GM18505 (cell line): ENCODE measurements around the gene TIMM10.

Experiments
- ATAC-seq: cut with Tn5 transposase; IDR thresholded peaks from one replicate; pipeline ENCODE4 v1.9.1; 2021; ENCODE audit not compliant: unreplicated experiment
- POLR2A ChIP-seq: IDR thresholded peaks from 4 replicates; pipeline ENCODE4 v1.6.1; 2011; ENCODE audit warnings: borderline replicate concordance; ENCODE audit not compliant: insufficient read depth, insufficient read length; ENCODE audit errors: extremely low read depth

Gene TIMM10

DNA sequence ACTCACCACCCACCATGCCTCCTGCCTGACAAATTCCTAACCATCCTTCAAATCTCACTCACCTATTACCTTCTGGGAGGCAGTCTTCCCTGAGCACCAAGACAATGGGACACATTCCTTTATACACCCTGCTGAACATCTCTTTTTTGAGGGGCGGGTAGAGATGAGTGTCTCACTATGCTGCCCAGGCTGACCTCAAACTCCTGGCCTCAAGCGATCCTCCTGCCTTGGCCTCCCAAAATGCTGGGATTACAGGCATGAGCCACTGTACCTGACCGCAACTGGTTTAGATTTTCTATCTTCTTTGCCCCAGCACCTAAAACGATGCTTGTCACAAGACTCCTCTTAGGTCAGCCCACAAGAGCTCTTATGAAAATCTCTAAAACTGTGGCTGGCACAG is 7.1 kb downstream of the TIMM10 start:
- ATAC-seq, result no peak

DNA sequence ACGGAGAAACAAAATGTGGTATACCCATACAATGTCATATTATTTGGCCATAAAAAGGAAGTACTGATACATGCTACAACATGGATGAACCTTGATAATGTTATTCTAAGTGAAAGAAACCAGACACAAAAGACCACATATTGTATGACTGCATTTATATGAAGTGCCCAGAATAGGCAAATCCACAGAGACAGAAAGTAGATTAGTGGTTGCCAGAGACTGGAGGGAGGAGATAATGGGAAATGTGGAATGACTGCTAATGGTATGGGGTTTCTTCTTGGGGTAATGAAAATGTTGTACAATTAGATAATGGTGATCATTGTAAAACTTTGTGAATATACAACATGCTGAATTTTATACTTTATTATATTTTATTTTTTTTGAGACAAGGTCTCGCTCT is 9.4 kb downstream of the TIMM10 start:
- no peak for TF ChIP-seq POLR2A

More for the DNA sequence above, 7.1 kb downstream of the TIMM10 start:
- TF ChIP-seq POLR2A, result no peak

DNA sequence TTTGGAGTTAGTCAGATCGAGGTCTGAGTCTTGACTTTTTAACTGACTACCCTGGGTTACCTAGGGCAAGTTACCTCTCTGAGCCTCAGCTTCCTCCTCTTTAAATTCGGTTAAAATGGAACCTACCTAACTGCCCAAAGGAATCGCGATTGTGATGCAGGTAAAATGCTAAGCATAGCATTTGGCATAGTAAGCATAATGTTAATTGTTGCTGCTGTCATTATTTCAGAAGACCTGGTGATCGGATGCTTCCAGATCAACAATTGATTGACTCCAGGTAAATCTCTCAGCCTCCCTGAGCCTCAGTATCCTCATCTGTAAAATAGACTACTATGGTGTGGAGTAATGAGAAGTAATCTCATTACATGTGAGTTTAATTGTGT is 14.5 kb downstream of the TIMM10 start:
- ATAC-seq, result no peak
- no peak for TF ChIP-seq POLR2A

More for the DNA sequence above, 9.4 kb downstream of the TIMM10 start:
- ATAC-seq, result no peak

DNA sequence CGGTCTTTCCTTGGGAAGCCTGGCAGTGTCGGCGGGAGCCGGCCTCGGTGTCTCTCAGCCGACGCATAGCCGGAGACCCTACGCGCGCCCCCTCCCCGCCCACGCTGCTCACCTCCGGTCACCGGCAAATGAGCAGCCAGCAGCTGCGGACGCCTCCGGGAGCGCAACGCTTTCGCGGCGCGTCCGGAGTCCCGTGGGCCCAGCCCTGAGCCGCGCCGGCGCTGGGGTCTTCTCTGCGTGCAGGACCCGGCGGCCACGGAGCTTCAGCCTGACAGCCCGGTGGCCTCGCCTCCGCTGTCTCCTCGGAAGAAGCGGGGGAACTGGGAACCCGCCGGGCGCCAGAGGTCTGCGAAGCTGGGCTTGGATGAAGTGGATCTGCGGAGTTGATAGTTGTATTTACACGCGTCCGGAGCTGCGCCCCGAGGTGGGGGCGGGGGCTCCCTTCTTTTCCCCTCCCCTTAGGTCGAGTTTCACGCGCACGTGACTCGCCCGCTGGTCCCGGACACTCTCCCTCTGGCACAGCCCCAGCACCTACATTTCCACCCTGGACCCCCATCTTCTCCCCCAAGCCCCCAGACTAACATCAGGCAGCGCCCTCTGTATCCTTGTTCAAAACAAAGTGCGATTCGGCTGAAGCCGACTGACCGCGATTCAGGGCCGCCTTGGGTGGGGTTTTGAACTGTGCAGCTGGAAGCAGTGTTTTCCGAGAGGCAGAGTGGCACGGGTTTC is 15.1 kb downstream of the TIMM10 start, which contains the start of gene SLC43A1:
Gene SLC43A1, minus strand, starts transcription at position 371 of the 729 bp plus-strand sequence. CDS start 1,591 bp downstream, outside the sequence.
- TF ChIP-seq POLR2A, result peak; percentile 45
- ATAC-seq, result peak; percentile 32

DNA sequence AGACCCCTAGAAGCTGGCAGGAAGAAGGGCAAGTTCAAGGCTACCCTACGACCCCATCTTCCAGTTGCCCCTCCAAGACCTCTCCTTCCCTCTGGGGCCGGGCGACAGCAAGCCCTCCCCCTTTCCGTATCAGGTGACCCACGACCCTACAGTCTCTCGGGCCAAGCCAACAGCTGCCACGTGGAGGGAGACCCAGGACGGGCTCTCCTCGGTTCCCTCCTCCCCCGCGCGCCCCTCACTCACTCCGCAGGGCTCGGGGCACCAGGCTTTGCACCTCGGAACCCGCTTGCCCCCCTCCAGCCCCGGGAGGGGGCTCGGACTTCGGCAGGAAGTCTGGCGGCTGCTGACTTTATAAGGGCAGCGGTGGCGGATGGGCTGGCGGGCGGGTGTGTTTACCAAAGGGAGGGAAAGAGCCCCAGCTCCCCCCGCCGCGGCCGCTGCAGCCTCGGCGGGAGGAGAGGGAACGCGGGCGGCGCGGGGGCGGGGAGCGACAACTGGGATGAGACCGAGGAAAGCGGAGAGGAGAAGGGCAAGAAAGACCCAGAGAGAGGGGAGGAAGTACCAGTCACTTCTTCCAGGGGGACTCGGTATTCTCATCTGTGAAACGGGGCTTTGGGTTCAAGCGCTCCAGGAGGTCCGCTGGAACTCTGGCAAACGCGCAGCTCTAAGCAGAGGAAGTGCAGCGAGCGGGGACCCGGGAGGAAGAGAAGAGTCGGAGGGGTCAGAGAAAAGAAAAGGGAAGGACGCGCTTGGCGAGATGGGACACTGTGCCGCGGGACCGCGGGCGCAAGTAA is 15.8 kb downstream of the TIMM10 start:
- TF ChIP-seq POLR2A, result peak; percentile 16
- ATAC-seq, result peak; percentile 37

DNA sequence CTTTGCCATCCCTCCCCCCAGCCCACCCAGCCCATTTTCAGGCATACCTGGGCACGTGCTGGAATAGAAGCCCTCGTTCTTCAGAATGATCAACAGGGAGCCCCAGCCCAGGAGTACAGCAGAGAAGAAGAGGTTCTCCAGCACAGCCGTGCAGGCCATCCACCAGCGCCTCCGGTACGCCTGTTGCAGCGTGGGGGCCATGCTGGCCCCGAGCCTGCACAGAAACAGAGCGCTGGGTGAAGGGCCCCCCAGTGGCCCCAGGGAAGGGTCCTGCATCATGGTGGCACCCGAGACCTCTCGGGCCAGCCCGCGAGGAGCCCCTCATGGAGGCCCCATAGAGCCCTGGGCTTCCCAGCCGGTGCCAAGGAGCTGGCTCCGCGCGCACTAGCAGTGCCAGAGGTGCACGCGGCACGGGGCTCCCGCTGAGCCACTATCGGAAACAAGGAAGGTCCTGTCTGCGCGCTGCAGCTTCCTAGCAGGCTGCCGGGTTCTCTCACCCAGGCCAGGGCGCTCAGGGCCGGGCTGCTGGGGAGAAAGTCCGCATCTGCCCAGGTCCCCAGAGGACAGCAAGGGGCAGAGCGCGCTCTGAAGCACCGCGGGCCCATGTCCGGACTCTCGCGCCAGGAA is 16.5 kb downstream of the TIMM10 start:
- TF ChIP-seq POLR2A, result no peak
- ATAC-seq, result peak; percentile 46

DNA sequence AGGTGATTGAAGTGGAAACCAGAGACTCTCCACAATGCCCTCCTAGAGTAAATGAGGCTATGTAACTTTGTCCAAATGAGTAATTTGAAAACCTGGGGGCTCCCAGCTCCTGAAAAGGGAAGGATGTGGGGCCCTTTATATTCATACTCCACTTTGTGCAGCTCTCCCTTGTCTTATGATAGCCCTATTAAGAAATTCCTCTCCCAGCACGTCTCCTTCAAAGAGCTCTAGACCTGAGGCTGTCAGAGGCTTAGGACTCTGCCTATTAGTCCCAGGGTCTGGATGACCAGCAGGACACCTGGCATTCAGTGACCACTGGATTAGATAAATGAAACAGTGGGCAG is 17.1 kb downstream of the TIMM10 start:
- TF ChIP-seq POLR2A, result no peak
- ATAC-seq, result no peak

DNA sequence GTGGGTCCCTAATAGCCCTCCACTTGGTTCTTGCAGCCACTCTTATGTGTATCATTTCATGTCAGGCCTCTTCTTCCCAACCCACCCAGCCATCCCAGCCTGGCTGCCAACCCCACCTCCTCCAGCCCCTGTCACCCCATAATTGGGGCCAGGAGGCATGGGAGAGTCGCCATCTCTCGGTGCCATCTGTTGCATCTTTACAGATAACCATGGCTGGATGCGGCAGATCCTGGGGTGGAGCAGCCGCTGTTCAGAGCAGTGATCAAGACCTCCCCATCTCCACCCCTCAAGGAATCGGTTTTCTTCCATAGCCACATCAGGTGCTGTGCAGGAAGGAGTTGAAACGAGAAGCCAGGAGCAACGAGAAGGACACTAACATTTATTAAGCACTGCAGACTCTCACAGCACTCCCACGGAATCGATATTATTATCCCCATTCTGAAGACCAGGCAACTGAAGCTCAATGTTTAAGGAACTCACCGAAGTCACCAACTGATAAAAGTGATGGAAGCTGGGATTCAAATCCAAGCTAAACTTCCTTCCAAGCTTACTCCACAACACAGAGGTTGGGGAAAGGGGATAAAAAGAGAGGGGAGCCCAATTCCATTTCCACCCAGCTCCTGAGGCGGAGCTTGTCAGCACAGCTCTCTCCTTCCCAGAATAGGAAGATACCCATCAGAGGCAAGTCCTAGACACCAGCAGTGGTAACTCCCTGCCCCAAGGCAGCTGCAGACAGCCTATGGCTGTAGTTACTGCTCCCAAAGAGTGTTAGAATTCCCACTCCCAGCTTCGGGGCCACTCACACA is 17.7 kb downstream of the TIMM10 start:
- no peak for TF ChIP-seq POLR2A

DNA sequence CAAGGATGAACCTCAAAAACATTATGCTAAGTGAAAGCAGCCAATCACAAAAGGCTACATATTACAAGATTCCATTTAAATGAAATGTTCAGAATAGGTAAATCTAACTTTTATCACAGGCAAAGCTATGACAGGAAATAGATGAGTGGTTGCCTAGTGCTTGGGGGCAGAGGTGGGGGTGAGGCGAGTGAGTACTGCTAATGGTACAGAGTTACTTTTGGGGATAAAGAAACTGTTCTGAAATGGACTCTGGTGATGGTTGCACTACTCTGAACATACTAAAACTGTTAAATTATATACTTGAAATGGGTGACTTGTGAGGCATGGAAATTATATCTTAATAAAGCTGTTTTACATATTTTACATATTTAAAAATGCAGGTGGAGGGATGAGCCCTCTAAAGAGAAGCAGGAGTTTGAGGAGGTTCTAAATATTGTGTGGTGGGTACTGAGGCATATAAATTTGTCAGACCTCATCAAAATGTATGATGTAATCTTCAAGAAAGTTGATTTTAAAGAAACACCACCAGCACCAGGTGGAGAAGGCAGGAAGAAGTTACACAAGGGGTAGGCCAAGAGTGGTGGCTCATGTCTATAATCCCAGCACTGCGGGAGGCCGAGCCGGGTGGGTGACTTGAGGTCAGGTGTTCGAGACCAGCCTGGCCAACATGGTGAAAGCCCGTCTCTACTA is 18.7 kb downstream of the TIMM10 start:
- no peak for TF ChIP-seq POLR2A
- no peak for ATAC-seq

More for the DNA sequence above, 17.7 kb downstream of the TIMM10 start:
- no peak for ATAC-seq

DNA sequence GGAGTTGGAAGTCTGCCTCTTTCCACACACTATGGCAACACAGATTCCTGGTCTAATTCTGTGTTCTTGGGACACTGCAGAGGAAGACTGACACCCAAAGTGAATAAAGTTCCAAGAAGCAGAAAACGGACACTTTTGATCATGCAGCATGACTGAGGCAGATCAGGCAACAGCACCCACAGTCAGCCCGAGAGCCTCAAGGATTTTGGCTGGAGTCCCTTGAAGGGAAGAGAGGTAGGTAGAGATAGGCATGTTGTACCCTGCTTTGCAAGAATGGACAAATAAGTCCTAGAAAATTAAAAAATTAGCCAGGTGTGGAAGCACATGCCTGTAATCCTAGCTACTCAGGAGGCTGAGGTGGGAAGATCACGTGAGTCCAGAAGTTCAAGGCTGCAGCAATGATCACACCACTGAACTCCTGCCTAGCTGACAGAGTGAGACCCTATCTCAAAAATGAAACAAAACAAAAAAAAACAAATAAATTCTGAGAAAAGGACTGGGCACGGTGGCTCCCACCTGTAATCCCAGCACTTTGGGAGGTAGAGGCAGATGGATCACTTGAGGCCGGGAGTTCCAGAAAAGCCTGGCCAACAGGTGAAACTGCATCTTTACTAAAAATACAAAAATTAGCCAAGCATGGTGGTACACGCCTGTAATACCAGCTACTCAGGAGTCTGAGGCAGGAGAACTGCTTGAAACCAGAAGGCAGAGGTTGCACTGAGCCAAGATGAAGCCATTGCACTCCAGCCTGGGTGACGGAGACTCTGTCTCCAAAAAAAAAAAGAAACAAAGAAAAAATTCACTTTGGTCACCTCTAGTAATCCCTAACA is 22.0 kb downstream of the TIMM10 start:
- no peak for ATAC-seq
- TF ChIP-seq POLR2A, result no peak

DNA sequence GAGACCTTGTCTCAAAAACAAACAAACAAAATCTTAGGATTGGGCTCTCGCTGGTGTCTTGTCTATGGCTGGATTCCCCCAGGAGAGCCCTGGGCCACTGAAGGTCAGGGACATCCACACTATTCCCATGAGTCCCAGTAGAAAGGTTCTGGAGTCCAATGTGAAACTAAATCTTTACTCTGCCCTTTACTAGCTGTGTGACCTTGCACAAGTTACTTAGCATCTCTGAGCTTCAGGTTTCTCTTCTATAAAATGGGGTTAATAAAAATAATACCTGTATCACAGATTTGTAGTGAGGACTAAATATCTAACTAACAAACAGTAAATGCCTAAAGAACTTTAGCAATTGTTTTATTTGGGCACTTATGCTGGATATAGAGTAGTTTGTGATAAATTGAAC is 24.0 kb downstream of the TIMM10 start:
- no peak for ATAC-seq
- no peak for TF ChIP-seq POLR2A

DNA sequence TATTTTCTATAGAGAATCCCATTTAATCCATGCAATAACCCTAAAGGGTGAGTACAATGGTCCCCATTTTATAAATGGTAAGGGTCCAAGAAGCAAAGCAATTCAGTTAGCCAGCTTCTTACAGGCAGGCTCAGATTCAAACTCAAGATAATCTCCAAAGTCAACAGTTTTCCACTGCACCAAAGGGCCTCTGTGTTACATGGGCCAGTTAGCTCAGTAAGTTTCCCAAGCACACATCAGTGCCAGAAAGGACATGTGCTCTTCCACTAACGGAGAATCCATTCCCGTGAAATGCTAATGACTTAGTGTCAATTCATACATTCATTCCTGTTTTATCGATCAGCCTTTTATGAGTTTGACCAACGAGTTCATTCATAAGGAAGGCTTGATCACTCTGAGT is 26.0 kb downstream of the TIMM10 start:
- TF ChIP-seq POLR2A, result no peak
- ATAC-seq, result no peak
